ENCODE measurements around the gene ZCCHC18.

GRCh38 chrX:104117759-104118158, 5.4 kb downstream of the ZCCHC18 start:
- TF ChIP-seq, protein P1, sequence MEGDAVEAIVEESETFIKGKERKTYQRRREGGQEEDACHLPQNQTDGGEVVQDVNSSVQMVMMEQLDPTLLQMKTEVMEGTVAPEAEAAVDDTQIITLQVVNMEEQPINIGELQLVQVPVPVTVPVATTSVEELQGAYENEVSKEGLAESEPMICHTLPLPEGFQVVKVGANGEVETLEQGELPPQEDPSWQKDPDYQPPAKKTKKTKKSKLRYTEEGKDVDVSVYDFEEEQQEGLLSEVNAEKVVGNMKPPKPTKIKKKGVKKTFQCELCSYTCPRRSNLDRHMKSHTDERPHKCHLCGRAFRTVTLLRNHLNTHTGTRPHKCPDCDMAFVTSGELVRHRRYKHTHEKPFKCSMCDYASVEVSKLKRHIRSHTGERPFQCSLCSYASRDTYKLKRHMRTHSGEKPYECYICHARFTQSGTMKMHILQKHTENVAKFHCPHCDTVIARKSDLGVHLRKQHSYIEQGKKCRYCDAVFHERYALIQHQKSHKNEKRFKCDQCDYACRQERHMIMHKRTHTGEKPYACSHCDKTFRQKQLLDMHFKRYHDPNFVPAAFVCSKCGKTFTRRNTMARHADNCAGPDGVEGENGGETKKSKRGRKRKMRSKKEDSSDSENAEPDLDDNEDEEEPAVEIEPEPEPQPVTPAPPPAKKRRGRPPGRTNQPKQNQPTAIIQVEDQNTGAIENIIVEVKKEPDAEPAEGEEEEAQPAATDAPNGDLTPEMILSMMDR (IDR thresholded peaks at IDR 0.05), result no peak
- no peak for TF ChIP-seq EZH2 (IDR thresholded peaks at IDR 0.05; ENCODE audit: borderline replicate concordance, insufficient read depth, low read depth, low read length, poor library complexity, severe bottlenecking)
